PC-9 (cell line): ENCODE measurements around the gene SP140L.

Experiments used
- CTCF ChIP-seq: fragments of 200-600 bp; sonication (generic); conservative IDR thresholded peaks from 2 replicates; pipeline ENCODE4 v1.6.1; 2017; ENCODE audit warnings: mixed run types, antibody characterized with exemption, mild to moderate bottlenecking, moderate library complexity
- EZH2 ChIP-seq: fragments of 200-600 bp; sonication (generic); IDR thresholded peaks from 2 replicates; pipeline ENCODE4 v1.8.0; 2017; ENCODE audit warnings: antibody characterized with exemption, low read depth

GRCh38 chr2:230443541-230443940 lies 116.5 kb downstream of the SP140L start:
- TF ChIP-seq CTCF (no peak), EZH2 (no peak)
